Effector memory CD8-positive, alpha-beta T cell (primary cell): ENCODE results near the gene CEMIP2.
A peak's percentile ranks its signal among the peaks of the same experiment; 100 is the strongest.

Experiments
- ATAC-seq: fragments of 150-1000 bp; cut with Tn5 transposase; replicated peaks from 2 replicates; pipeline ENCODE4 v1.10.0; 2021; ENCODE audit warnings: mild to moderate bottlenecking, moderate library complexity
- DNase-seq, 3 experiments: peaks; one replicate each; pipeline ENCODE4 v3.0.0; 2021
- H3K27ac Mint-ChIP-seq, 2 donors: one replicate each; pipeline ENCODE4 v1.8.0; 2022; ENCODE audit warnings: mild to moderate bottlenecking in 2 of 2, mixed read lengths in 2 of 2, moderate library complexity in 2 of 2
- H3K27me3 Mint-ChIP-seq, 2 donors: one replicate each; pipeline ENCODE4 v1.8.0; 2022; ENCODE audit warnings: mixed read lengths in 2 of 2
- H3K36me3 Mint-ChIP-seq: one replicate; pipeline ENCODE4 v1.8.0; 2022; ENCODE audit warnings: mild to moderate bottlenecking, moderate library complexity, mixed read lengths; ENCODE audit not compliant: insufficient read depth
- H3K4me1 Mint-ChIP-seq, 2 donors: one replicate each; pipeline ENCODE4 v1.8.0; 2022; ENCODE audit warnings: low read depth in 2 of 2, mixed read lengths in 2 of 2
- H3K4me3 Mint-ChIP-seq, 2 donors: one replicate each; pipeline ENCODE4 v1.8.0; 2022; ENCODE audit warnings: mild to moderate bottlenecking in 2 of 2, mixed read lengths in 2 of 2, moderate library complexity in 2 of 2
- H3K9me3 Mint-ChIP-seq, 2 donors: one replicate each; pipeline ENCODE4 v1.8.0; 2022; ENCODE audit warnings: mixed read lengths in 2 of 2

The CEMIP2 gene

DNA sequence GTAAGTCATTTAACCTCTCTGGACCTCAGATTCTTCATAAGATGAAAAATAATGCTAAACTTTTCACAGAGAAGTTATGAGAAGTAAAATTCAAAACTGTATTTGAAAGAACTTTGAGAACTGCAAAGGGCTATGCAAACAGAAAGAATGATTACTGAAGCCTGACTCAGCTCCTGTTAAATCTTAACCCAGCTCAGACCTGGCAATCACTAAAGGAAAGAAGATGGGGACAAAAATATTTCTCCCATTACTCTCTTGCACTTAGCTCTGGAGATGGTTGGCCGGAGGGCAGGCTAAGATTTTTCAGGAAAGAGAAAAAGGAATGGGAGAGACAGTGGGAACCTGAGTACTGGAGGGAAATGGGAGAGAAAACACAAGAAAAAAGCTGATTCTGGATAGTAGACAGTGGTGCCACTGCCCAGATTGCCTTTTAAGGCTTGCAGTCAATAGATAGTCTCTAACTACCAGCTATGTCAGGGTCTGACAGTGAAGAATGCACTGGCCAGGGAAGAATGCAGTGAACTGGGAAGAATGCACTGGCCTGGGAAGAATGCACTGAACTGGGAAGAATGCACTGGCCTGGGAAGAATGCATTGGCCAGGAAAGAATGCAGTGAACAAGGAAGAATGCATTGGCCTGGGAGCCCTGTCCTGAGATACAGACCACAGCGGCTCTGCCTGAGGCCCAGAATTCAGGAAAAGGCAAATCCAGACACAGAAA lies 25.2 kb upstream of the CEMIP2 start:
- no peak for DNase-seq
- H3K4me3 Mint-ChIP-seq: peak overlapping the region in 1 of 2 donors; percentile 67

DNA sequence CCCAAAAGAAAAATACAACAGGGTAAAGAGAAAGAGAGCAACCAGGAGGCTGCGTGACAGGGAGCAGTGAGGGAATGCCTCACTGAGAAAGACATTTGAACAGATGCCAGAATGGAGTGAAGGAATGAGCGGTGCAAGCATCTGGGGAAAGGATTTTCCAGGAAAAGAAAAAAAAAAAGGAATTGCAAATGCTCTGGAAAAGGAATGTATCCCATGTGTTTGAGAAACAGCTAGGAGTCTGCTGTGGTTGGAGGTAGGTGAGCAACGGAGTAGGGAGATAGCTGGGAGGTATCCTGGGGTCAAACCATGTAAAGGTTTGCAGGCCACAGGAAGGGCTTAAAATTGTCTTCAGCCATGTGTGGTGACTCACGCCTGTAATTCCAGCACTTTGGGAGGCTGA lies 23.6 kb upstream of the CEMIP2 start:
- no peak overlapping the region for H3K4me3 Mint-ChIP-seq
- ATAC-seq: no peak
- H3K4me1 Mint-ChIP-seq: peaks cover 27 to 42% of the 10 kb centered on the region in 2 donors

More for the DNA sequence above, 25.2 kb upstream of the CEMIP2 start:
- no peak for ATAC-seq
- Mint-ChIP-seq H3K27me3 (no peaks in the 10 kb centered on the region), H3K36me3 (peaks cover 6% of the 10 kb centered on the region), H3K4me1 (peaks cover 27 to 46% of the 10 kb centered on the region in 2 donors), H3K27ac (peak overlapping the region; percentile 90), H3K9me3 (peaks cover 3 to 7% of the 10 kb centered on the region in 2 donors)

DNA sequence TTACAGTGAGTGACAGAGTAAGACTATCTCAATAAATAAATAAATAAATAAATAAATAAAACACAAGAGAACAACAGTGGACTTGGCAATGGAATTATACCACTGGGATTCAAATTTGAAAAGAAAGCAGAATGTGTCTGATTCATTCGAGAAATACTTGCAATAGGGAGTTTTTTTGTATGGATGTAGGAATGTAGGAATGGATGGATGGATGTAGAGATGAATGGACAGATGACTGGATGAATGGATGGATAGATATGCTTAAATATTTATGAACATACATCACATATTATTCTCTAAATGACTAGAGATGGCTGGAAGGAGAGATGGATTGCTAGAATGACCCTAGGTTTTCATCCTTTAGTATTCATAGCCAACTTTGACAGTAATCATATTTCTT lies 22.0 kb upstream of the CEMIP2 start:
- peaks cover 3 to 7% of the 10 kb centered on the region in 2 donors for H3K9me3 Mint-ChIP-seq
- no peak for ATAC-seq
- H3K27ac Mint-ChIP-seq: no peak overlapping the region
- peaks cover 2% of the 10 kb centered on the region for H3K36me3 Mint-ChIP-seq
- no peaks in the 10 kb centered on the region for H3K27me3 Mint-ChIP-seq
- peaks cover 21 to 30% of the 10 kb centered on the region in 2 donors for H3K4me1 Mint-ChIP-seq
- H3K4me3 Mint-ChIP-seq: no peak overlapping the region
- DNase-seq: no peak

More for the DNA sequence above, 23.6 kb upstream of the CEMIP2 start:
- Mint-ChIP-seq H3K36me3 (peaks cover 2% of the 10 kb centered on the region), H3K27me3 (no peaks in the 10 kb centered on the region), H3K9me3 (peaks cover 3 to 7% of the 10 kb centered on the region in 2 donors), H3K27ac (peak overlapping the region; percentile 6 to 90)
- DNase-seq: no peak

DNA sequence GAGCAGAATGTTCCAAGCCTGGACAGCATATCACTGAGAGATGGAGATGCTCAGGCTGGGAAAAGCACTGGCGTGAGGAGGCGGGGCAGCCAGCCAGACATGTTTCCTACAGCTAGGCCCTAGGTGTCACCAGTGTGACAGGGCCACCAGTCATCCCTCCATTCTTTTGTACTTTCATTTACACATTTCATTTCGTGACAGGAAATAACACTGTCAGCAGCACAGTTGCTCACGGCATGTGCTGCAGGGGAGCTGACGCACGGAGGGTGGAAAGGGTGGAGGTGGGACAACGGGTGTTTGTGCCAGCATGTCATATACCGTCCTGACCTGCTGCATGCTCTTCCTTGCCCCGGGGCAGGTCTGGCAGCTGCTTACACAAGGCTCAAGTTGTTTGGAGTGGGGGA lies 14.8 kb upstream of the CEMIP2 start:
- Mint-ChIP-seq H3K4me1 (peaks cover 39 to 44% of the 10 kb centered on the region in 2 donors), H3K27ac (peak overlapping the region; percentile 95 to 99), H3K36me3 (peaks cover 14% of the 10 kb centered on the region), H3K27me3 (no peaks in the 10 kb centered on the region), H3K4me3 (peak overlapping the region; percentile 65 to 68), H3K9me3 (no peaks in the 10 kb centered on the region)
- DNase-seq: peak; percentile 81 to 88 (median 81)
- ATAC-seq: peak; percentile 95

DNA sequence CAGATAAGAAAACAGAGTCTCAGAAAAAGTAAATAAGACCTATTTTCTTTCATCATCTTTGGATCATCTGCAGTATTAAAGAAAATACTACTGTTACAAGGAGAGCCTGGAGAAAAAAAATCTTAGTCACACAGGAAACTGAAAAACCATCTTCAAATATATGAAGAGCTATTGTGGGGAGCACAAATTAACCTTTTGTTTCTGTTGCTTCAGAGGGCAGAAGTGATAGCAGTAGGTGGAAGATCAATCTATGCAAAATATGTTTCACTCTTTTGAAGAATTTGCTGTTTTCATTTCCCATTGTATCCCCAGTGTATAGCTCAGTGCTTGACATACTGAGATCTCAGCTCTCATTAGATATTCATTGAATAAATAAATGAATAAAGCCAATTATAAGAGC lies 13.1 kb upstream of the CEMIP2 start:
- ATAC-seq (no peak), DNase-seq (no peak)
- H3K27me3 Mint-ChIP-seq: no peaks in the 10 kb centered on the region
- no peaks in the 10 kb centered on the region for H3K9me3 Mint-ChIP-seq
- peak overlapping the region; percentile 57 to 65 for H3K4me3 Mint-ChIP-seq
- peak overlapping the region; percentile 95 to 99 for H3K27ac Mint-ChIP-seq
- H3K4me1 Mint-ChIP-seq: peaks cover 39 to 44% of the 10 kb centered on the region in 2 donors
- peaks cover 14% of the 10 kb centered on the region for H3K36me3 Mint-ChIP-seq

DNA sequence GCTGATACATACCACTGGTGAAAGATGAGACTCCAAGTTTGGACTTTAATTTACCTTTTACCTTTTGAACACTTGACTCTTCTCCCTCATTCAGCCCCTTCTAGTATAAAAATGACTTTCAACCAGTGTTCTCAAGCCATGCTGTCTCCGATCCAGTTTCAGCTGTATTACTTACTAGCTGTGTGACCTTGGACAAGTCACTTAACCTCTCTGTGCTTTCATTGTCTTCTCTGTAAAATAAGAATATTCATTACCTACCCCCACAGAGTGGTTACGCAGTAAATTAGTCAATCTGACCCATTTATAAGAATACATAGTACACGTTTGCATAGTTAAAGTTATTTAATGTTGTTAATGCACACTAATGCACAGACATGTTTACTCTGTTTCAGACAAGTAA lies 12.6 kb upstream of the CEMIP2 start:
- Mint-ChIP-seq H3K4me1 (peaks cover 39 to 44% of the 10 kb centered on the region in 2 donors), H3K27ac (peak overlapping the region; percentile 95 to 99), H3K36me3 (peaks cover 14% of the 10 kb centered on the region), H3K4me3 (peak overlapping the region; percentile 57 to 65), H3K27me3 (no peaks in the 10 kb centered on the region), H3K9me3 (no peaks in the 10 kb centered on the region)
- ATAC-seq: no peak
- no peak for DNase-seq

GRCh38 chr9:71778085-71778484 lies 9.8 kb upstream of the CEMIP2 start:
- H3K27ac Mint-ChIP-seq: peak overlapping the region; percentile 5 to 12
- peaks cover 31 to 41% of the 10 kb centered on the region in 2 donors for H3K4me1 Mint-ChIP-seq
- H3K4me3 Mint-ChIP-seq: no peak overlapping the region
- H3K27me3 Mint-ChIP-seq: no peaks in the 10 kb centered on the region
- ATAC-seq (no peak), DNase-seq (no peak)
- H3K36me3 Mint-ChIP-seq: peaks cover 8% of the 10 kb centered on the region
- no peaks in the 10 kb centered on the region for H3K9me3 Mint-ChIP-seq

DNA sequence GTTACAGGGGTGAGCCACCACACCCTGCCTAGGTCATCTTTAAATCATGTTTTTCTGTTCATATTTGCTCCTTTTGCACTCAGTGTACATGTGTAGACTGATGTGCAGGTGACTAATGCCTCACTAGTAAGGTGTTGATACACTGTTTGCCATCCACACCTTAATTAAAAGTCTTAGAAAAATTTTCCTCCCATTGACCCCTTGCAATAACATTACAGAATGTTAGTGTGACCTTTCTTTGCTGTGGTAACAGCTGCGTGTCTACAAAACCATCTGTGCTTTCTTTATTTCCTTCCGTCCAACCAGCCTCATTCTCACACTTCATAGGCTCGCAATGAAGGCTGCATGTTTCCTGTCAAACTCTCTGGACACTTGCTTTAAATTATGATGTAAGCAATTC lies 6.6 kb upstream of the CEMIP2 start:
- peaks cover 2% of the 10 kb centered on the region for H3K36me3 Mint-ChIP-seq
- peaks cover 7 to 18% of the 10 kb centered on the region in 2 donors for H3K4me1 Mint-ChIP-seq
- H3K4me3 Mint-ChIP-seq: peak overlapping the region in 1 of 2 donors; percentile 18
- H3K9me3 Mint-ChIP-seq: no peaks in the 10 kb centered on the region
- peak overlapping the region; percentile 6 to 63 for H3K27ac Mint-ChIP-seq
- H3K27me3 Mint-ChIP-seq: no peaks in the 10 kb centered on the region
- peak; percentile 81 for ATAC-seq
- no peak for DNase-seq

GRCh38 chr9:71772726-71773125 lies 4.4 kb upstream of the CEMIP2 start:
- H3K4me3 Mint-ChIP-seq: no peak overlapping the region
- H3K27me3 Mint-ChIP-seq: no peaks in the 10 kb centered on the region
- H3K27ac Mint-ChIP-seq: no peak overlapping the region
- peaks cover 12 to 26% of the 10 kb centered on the region in 2 donors for H3K4me1 Mint-ChIP-seq
- DNase-seq: no peak
- no peak for ATAC-seq
- H3K36me3 Mint-ChIP-seq: peaks cover 18% of the 10 kb centered on the region
- H3K9me3 Mint-ChIP-seq: no peaks in the 10 kb centered on the region

GRCh38 chr9:71770170-71770569 lies 1.9 kb upstream of the CEMIP2 start:
- Mint-ChIP-seq H3K27me3 (no peaks in the 10 kb centered on the region), H3K36me3 (peaks cover 36% of the 10 kb centered on the region), H3K9me3 (no peaks in the 10 kb centered on the region), H3K4me1 (peaks cover 35 to 51% of the 10 kb centered on the region in 2 donors), H3K27ac (peak overlapping the region; percentile 95 to 96), H3K4me3 (peak overlapping the region; percentile 95 to 99)
- ATAC-seq (no peak), DNase-seq (no peak)

GRCh38 chr9:71769175-71770161 lies 1.2 kb upstream of the CEMIP2 start:
- Mint-ChIP-seq H3K4me3 (peak overlapping the region; percentile 95 to 99), H3K27me3 (no peaks in the 10 kb centered on the region), H3K27ac (peak overlapping the region; percentile 95 to 96), H3K9me3 (no peaks in the 10 kb centered on the region), H3K4me1 (peaks cover 36 to 52% of the 10 kb centered on the region in 2 donors), H3K36me3 (peaks cover 36% of the 10 kb centered on the region)
- DNase-seq (peak; percentile 62 to 64 (median 63)), ATAC-seq (peak; percentile 48)

GRCh38 chr9:71767776-71768321 lies 464 bp downstream of the CEMIP2 start:
- Mint-ChIP-seq H3K27me3 (no peaks in the 10 kb centered on the region), H3K4me3 (peak overlapping the region; percentile 97 to 99), H3K27ac (peak overlapping the region; percentile 95 to 96), H3K36me3 (peaks cover 36% of the 10 kb centered on the region), H3K9me3 (no peaks in the 10 kb centered on the region), H3K4me1 (peaks cover 47 to 64% of the 10 kb centered on the region in 2 donors)
- DNase-seq (no peak), ATAC-seq (no peak)

- Mint-ChIP-seq H3K36me3 (peaks cover 40% of the 10 kb centered on the region), H3K27me3 (no peaks in the 10 kb centered on the region), H3K4me1 (peaks cover 48 to 69% of the 10 kb centered on the region in 2 donors), H3K27ac (peak overlapping the region; percentile 95 to 96), H3K4me3 (peak overlapping the region; percentile 97 to 99), H3K9me3 (no peaks in the 10 kb centered on the region)
- DNase-seq (no peak), ATAC-seq (no peak)
Measured at GRCh38 chr9:71767163-71767775, 1.0 kb downstream of the CEMIP2 start.
